Keratinocyte (primary cell): Measurements from ENCODE around the gene AKAP6. TPM values are rescaled to one million over a fixed set of nuclear protein-coding genes. Genes with fewer than 3 reads are reported as not detected.

ENCODE experiments used
- DNase-seq: peaks from one replicate; pipeline ENCODE4 v3.0.0-alpha.2; 2011; ENCODE audit warnings: low read depth, missing footprints, low spot score
- FAIRE-seq: peaks from 2 replicates; lab custom pipeline; 2011; peaks lifted over from hg19 to GRCh38; lab: Jason Lieb, UNC
- H2AFZ ChIP-seq: 2 replicates; pipeline ENCODE4 v1.6.0; 2012; ENCODE audit warnings: low read length, control low read depth, inconsistent platforms; ENCODE audit not compliant: control insufficient read depth
- H3K27ac ChIP-seq: 2 replicates; pipeline ENCODE4 v1.5.1; 2011; ENCODE audit warnings: low read length; ENCODE audit not compliant: control insufficient read depth, insufficient read depth
- H3K27me3 ChIP-seq: 3 replicates; pipeline ENCODE4 v1.6.0; 2011; ENCODE audit warnings: low read length; ENCODE audit not compliant: control insufficient read depth, insufficient read depth; ENCODE audit errors: extremely low read depth
- H3K36me3 ChIP-seq, 2 experiments: 2 replicates in 1 of 2; 3 replicates in 1 of 2; pipeline ENCODE4 v1.5.1; 2011; ENCODE audit warnings: low read length in 2 of 2, mild to moderate bottlenecking in 1 of 2; ENCODE audit not compliant: control insufficient read depth in 2 of 2, insufficient read depth in 2 of 2; ENCODE audit errors: extremely low read depth in 1 of 2
- H3K4me1 ChIP-seq: 3 replicates; pipeline ENCODE4 v1.5.1; 2011; ENCODE audit warnings: low read length; ENCODE audit not compliant: control insufficient read depth, insufficient read depth; ENCODE audit errors: extremely low read depth
- H3K4me2 ChIP-seq: 3 replicates; pipeline ENCODE4 v1.6.0; 2011; ENCODE audit warnings: low read depth, low read length; ENCODE audit not compliant: control insufficient read depth, insufficient read depth; ENCODE audit errors: extremely low read depth
- H3K4me3 ChIP-seq, 3 experiments: fragments of 200-600 bp in 1 of 3; sonication (generic) in 1 of 3; 2 replicates in 2 of 3; 3 replicates in 1 of 3; pipeline ENCODE4 v1.5.1; 2011 to 2016; ENCODE audit warnings: low read length in 3 of 3, mild to moderate bottlenecking in 3 of 3, control low read depth in 2 of 3, inconsistent platforms in 1 of 3, low read depth in 1 of 3, mixed read lengths in 1 of 3, mixed run types in 1 of 3, moderate library complexity in 1 of 3; ENCODE audit not compliant: control insufficient read depth in 2 of 3, insufficient read depth in 2 of 3; ENCODE audit errors: extremely low read depth in 1 of 3
- H3K79me2 ChIP-seq: 2 replicates; pipeline ENCODE4 v1.6.0; 2012; ENCODE audit warnings: low read length; ENCODE audit not compliant: control insufficient read depth, insufficient read depth
- H3K9ac ChIP-seq: 3 replicates; pipeline ENCODE4 v1.6.0; 2011; ENCODE audit warnings: low read length; ENCODE audit not compliant: control insufficient read depth, insufficient read depth; ENCODE audit errors: extremely low read depth
- H3K9me1 ChIP-seq: 3 replicates; pipeline ENCODE4 v1.6.0; 2011; ENCODE audit warnings: low read length; ENCODE audit not compliant: control insufficient read depth, insufficient read depth; ENCODE audit errors: extremely low read depth
- H3K9me3 ChIP-seq: 2 replicates; pipeline ENCODE4 v1.5.1; 2012; ENCODE audit warnings: low read depth, low read length; ENCODE audit not compliant: control insufficient read depth
- H4K20me1 ChIP-seq: 3 replicates; pipeline ENCODE4 v1.6.0; 2011; ENCODE audit warnings: low read length; ENCODE audit not compliant: control insufficient read depth, insufficient read depth; ENCODE audit errors: extremely low read depth
- CTCF ChIP-seq, 3 experiments: IDR thresholded peaks in 1 of 3; conservative IDR thresholded peaks in 1 of 3; optimal IDR thresholded peaks in 1 of 3; 2 replicates in 2 of 3; 3 replicates in 1 of 3; pipeline versions ENCODE3 to v1.5.1; 2011; ENCODE audit warnings: low read length in 3 of 3, mild to moderate bottlenecking in 3 of 3, moderate library complexity in 2 of 3, control low read depth in 1 of 3, inconsistent platforms in 1 of 3; ENCODE audit not compliant: insufficient read depth in 2 of 3; ENCODE audit errors: extremely low read depth in 1 of 3
- EZH2 ChIP-seq: IDR thresholded peaks from one replicate; pipeline ENCODE4 v1.6.1; 2012; ENCODE audit warnings: inconsistent platforms, mild to moderate bottlenecking, low read length, moderate library complexity
- dilution Hi-C: fragments of 300-500 bp; cut with MboI; formaldehyde crosslinking; loops from one replicate; pipeline ENCODE4 v1.7.0; 2020; ENCODE audit warnings: low sequenced_read_pairs; ENCODE audit not compliant: extremely low pct_ligation_motif_present
- polyA plus RNA-seq, 5 experiments: library from polyadenylated mRNA; depleted of rRNA in 3 of 5; stranded (reverse) in 3 of 5; stranded (forward) in 1 of 5; unstranded in 1 of 5; fragments of >200 nt; gene quantifications; 1 replicate in 1 of 5; 2 replicates in 3 of 5; 3 replicates in 1 of 5; pipeline versions ENCODE4 v1.2.1 to v1.2.3, GENCODE V29; 2011 to 2012; ENCODE audit warnings: missing spikeins in 2 of 5, low read depth in 1 of 5, low replicate concordance in 1 of 5

The AKAP6 gene
- polyA plus RNA-seq, 1 donor (not counting 4 experiments of a cell fraction or from before 2014, with no cell fraction given): 2.0 TPM

DNA sequence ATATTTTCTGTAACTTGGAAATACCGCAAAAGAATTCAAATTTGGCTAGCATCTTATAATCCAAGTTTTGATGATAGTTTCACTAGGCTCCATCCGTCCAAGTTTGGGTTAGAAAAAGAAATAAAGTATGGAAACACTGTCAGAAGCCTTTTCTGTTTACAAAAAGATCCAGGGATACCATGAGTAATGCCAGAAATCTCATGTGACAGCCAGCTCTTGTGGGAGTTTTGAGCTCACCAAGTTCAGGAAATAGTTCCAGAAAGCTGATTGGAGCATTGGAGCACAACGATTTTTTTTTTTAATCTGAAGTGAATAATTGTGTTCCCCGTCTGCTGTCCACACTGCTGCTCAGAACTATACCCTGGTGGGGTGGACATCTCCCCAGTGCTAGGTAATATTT lies 379.9 kb downstream of the AKAP6 start:
- no peaks in the 10 kb centered on the region for H4K20me1 ChIP-seq
- no peaks in the 10 kb centered on the region for H3K9me1 ChIP-seq
- H3K27me3 ChIP-seq: no peaks in the 10 kb centered on the region
- H3K27ac ChIP-seq: no peak overlapping the region
- TF ChIP-seq CTCF (optimal IDR thresholded peaks at IDR 0.05 in 1 of 3, IDR thresholded peaks at IDR 0.05 in 1 of 3, conservative IDR thresholded peaks at IDR 0.05 in 1 of 3; ENCODE audit: extremely low read depth in 1 of 3, insufficient read depth in 2 of 3, low read length in 3 of 3) (no peak), EZH2 (no peak)
- H3K79me2 ChIP-seq: no peaks in the 10 kb centered on the region
- DNase-seq: no peak
- H3K4me1 ChIP-seq: no peaks in the 10 kb centered on the region
- dilution Hi-C loops: no loop called here
- H3K9me3 ChIP-seq: no peaks in the 10 kb centered on the region
- no peak for FAIRE-seq
- no peak overlapping the region for H2AFZ ChIP-seq
- no peak overlapping the region for H3K4me3 ChIP-seq
- H3K9ac ChIP-seq: no peak overlapping the region
- no peak overlapping the region for H3K4me2 ChIP-seq
- H3K36me3 ChIP-seq: no peaks in the 10 kb centered on the region

GRCh38 chr14:32710231-32710671 lies 381.2 kb downstream of the AKAP6 start:
- H2AFZ ChIP-seq: no peak overlapping the region
- dilution Hi-C loops: no loop called here
- no peaks in the 10 kb centered on the region for H3K9me1 ChIP-seq
- no peaks in the 10 kb centered on the region for H3K79me2 ChIP-seq
- H4K20me1 ChIP-seq: no peaks in the 10 kb centered on the region
- TF ChIP-seq CTCF (optimal IDR thresholded peaks at IDR 0.05 in 1 of 3, IDR thresholded peaks at IDR 0.05 in 1 of 3, conservative IDR thresholded peaks at IDR 0.05 in 1 of 3; ENCODE audit: extremely low read depth in 1 of 3, insufficient read depth in 2 of 3, low read length in 3 of 3) (no peak), EZH2 (no peak)
- no peak overlapping the region for H3K27ac ChIP-seq
- no peak overlapping the region for H3K4me2 ChIP-seq
- H3K4me3 ChIP-seq: no peak overlapping the region
- no peaks in the 10 kb centered on the region for H3K4me1 ChIP-seq
- no peak overlapping the region for H3K9ac ChIP-seq
- no peaks in the 10 kb centered on the region for H3K27me3 ChIP-seq
- H3K9me3 ChIP-seq: no peaks in the 10 kb centered on the region
- DNase-seq (no peak), FAIRE-seq (no peak)
- H3K36me3 ChIP-seq: no peaks in the 10 kb centered on the region
